Suprapubic skin (tissue), 4 donors: ENCODE results near the gene ICOS. TPM values are rescaled to one million over a fixed set of nuclear protein-coding genes. Genes with fewer than 3 reads are reported as not detected.
A peak's percentile ranks its signal among the peaks of the same experiment; 100 is the strongest.

ENCODE experiments used
- DNase-seq, 2 donors: peaks; one replicate each; pipeline ENCODE4 v3.0.0-alpha.2; 2019; ENCODE audit warnings: low spot score in 2 of 2
- H3K27ac ChIP-seq: fragments of 200-600 bp; sonication (generic); one replicate; pipeline ENCODE4 v1.5.1; 2019
- H3K27me3 ChIP-seq: fragments of 200-600 bp; sonication (generic); one replicate; pipeline ENCODE4 v1.5.1; 2019
- H3K36me3 ChIP-seq: fragments of 200-600 bp; sonication (generic); one replicate; pipeline ENCODE4 v1.5.1; 2019
- H3K4me1 ChIP-seq: fragments of 200-600 bp; sonication (generic); one replicate; pipeline ENCODE4 v1.5.1; 2019
- H3K4me3 ChIP-seq: fragments of 200-600 bp; sonication (generic); one replicate; pipeline ENCODE4 v1.5.1; 2019; ENCODE audit warnings: mild to moderate bottlenecking
- H3K9me3 ChIP-seq: fragments of 200-600 bp; sonication (generic); one replicate; pipeline ENCODE4 v1.5.1; 2019
- CTCF ChIP-seq, 2 donors: fragments of 200-600 bp in 1 of 2; fragments of 450-650 bp in 1 of 2; sonication (generic) in 1 of 2; IDR thresholded peaks; one replicate each; pipeline ENCODE4 v1.5.1; 2016 to 2019; ENCODE audit warnings: antibody characterized with exemption in 2 of 2, mild to moderate bottlenecking in 1 of 2, moderate library complexity in 1 of 2
- EP300 ChIP-seq: sonication (generic); formaldehyde crosslinking; IDR thresholded peaks from one replicate; pipeline ENCODE4 v1.6.1; 2017; ENCODE audit warnings: antibody characterized with exemption
- POLR2A ChIP-seq, 2 donors: fragments of 450-650 bp; IDR thresholded peaks; one replicate each; pipeline ENCODE4 v1.6.1; 2017; ENCODE audit warnings: antibody characterized with exemption in 2 of 2, mild to moderate bottlenecking in 2 of 2, moderate library complexity in 2 of 2
- POLR2AphosphoS5 ChIP-seq, 3 donors: sonication (generic); formaldehyde crosslinking; IDR thresholded peaks; one replicate each; pipeline ENCODE4 v1.6.1; 2017; ENCODE audit warnings: antibody characterized with exemption in 3 of 3
- WGBS: methylation state at CpG from one replicate; pipeline ENCODE4 v1.1.5; 2018; 5-methylcytosine and 5-hydroxymethylcytosine counted together
- total RNA-seq, 4 donors: library from RNA; depleted of rRNA; stranded (reverse); fragments of >200 nt; gene quantifications; one replicate each; pipeline ENCODE4 v1.1.0, GENCODE V29; 2016

Gene ICOS
- total RNA-seq, 4 donors from 2014 or later = 0.47 TPM; not detected in 3

- H3K4me1 ChIP-seq = peaks cover 14% of the 10 kb centered on the region
- no peak for TF ChIP-seq POLR2A (IDR thresholded peaks at IDR 0.05)
- no peak for TF ChIP-seq EP300
- no peak for TF ChIP-seq CTCF (IDR thresholded peaks at IDR 0.05)
- no peak for TF ChIP-seq POLR2AphosphoS5 (IDR thresholded peaks at IDR 0.05)
- H3K27ac ChIP-seq = peak overlapping the region; percentile 11
- H3K9me3 ChIP-seq = no peaks in the 10 kb centered on the region
- no peak for DNase-seq
- H3K4me3 ChIP-seq = no peak overlapping the region
- H3K36me3 ChIP-seq = no peaks in the 10 kb centered on the region
- 42% methylated on average over 3 of the region's 3 CpGs for WGBS
- H3K27me3 ChIP-seq = no peaks in the 10 kb centered on the region
Measured at GRCh38 chr2:203908797-203909185, 27.8 kb upstream of the ICOS start.

- no peaks in the 10 kb centered on the region for H3K27me3 ChIP-seq
- no peaks in the 10 kb centered on the region for H3K36me3 ChIP-seq
- peaks cover 14% of the 10 kb centered on the region for H3K4me1 ChIP-seq
- WGBS = 13% methylated on average over 8 of the region's 8 CpGs
- H3K27ac ChIP-seq = peak overlapping the region; percentile 11
- peak overlapping the region; percentile 24 for H3K4me3 ChIP-seq
- DNase-seq = no peak
- no peaks in the 10 kb centered on the region for H3K9me3 ChIP-seq
- TF ChIP-seq POLR2AphosphoS5 (IDR thresholded peaks at IDR 0.05) (no peak), EP300 (no peak), CTCF (IDR thresholded peaks at IDR 0.05) (peak; percentile 62 to 66)
Measured at GRCh38 chr2:203909261-203909967, 27.1 kb upstream of the ICOS start.

GRCh38 chr2:203909974-203910373, 26.6 kb upstream of the ICOS start:
- no peaks in the 10 kb centered on the region for H3K36me3 ChIP-seq
- H3K4me3 ChIP-seq = peak overlapping the region; percentile 24
- H3K4me1 ChIP-seq = peaks cover 19% of the 10 kb centered on the region
- TF ChIP-seq EP300 (no peak), CTCF (IDR thresholded peaks at IDR 0.05) (no peak), POLR2A (IDR thresholded peaks at IDR 0.05) (no peak), POLR2AphosphoS5 (IDR thresholded peaks at IDR 0.05) (no peak)
- DNase-seq = no peak
- no peaks in the 10 kb centered on the region for H3K9me3 ChIP-seq
- 54% methylated on average over 5 of the region's 5 CpGs for WGBS
- H3K27me3 ChIP-seq = no peaks in the 10 kb centered on the region
- no peak overlapping the region for H3K27ac ChIP-seq

- H3K27me3 ChIP-seq = no peaks in the 10 kb centered on the region
- 78% methylated on average over 8 of the region's 8 CpGs for WGBS
- no peaks in the 10 kb centered on the region for H3K9me3 ChIP-seq
- DNase-seq = no peak
- H3K4me1 ChIP-seq = peaks cover 16% of the 10 kb centered on the region
- no peaks in the 10 kb centered on the region for H3K36me3 ChIP-seq
- no peak for TF ChIP-seq EP300
- TF ChIP-seq POLR2AphosphoS5 (IDR thresholded peaks at IDR 0.05) = no peak
- TF ChIP-seq CTCF (IDR thresholded peaks at IDR 0.05) = no peak
- TF ChIP-seq POLR2A (IDR thresholded peaks at IDR 0.05) = no peak
- H3K27ac ChIP-seq = no peak overlapping the region
- no peak overlapping the region for H3K4me3 ChIP-seq
Measured at GRCh38 chr2:203913947-203914346, 22.6 kb upstream of the ICOS start.

GRCh38 chr2:203914546-203915182, 21.9 kb upstream of the ICOS start:
- no peaks in the 10 kb centered on the region for H3K36me3 ChIP-seq
- no peak overlapping the region for H3K4me3 ChIP-seq
- no peak for TF ChIP-seq EP300
- TF ChIP-seq POLR2AphosphoS5 (IDR thresholded peaks at IDR 0.05) = no peak
- TF ChIP-seq CTCF (IDR thresholded peaks at IDR 0.05) = no peak
- no peak for TF ChIP-seq POLR2A (IDR thresholded peaks at IDR 0.05)
- 57% methylated on average over 8 of the region's 8 CpGs for WGBS
- H3K9me3 ChIP-seq = no peaks in the 10 kb centered on the region
- H3K27me3 ChIP-seq = no peaks in the 10 kb centered on the region
- H3K27ac ChIP-seq = no peak overlapping the region
- H3K4me1 ChIP-seq = peaks cover 9% of the 10 kb centered on the region
- DNase-seq = no peak
